Myocyte (in vitro differentiated cells): ENCODE measurements around the gene TMPRSS7. TPM values are rescaled to one million over a fixed set of nuclear protein-coding genes. Genes with fewer than 3 reads are reported as not detected.
"Not testable (repeated sequence)": the region's sequence is repeated elsewhere in the genome, so short reads cannot be mapped to it uniquely, and the experiment has no call there.

Experiments used
- DNase-seq: peaks from one replicate; pipeline ENCODE4 v3.0.0-alpha.2; 2012; ENCODE audit warnings: low read depth
- total RNA-seq: library from RNA; depleted of rRNA; stranded (reverse); fragments of >200 nt; gene quantifications from 2 replicates; pipeline ENCODE4 v1.2.3, GENCODE V29; 2014

The TMPRSS7 gene
- total RNA-seq, 1 donor from 2014 or later = not detected

DNA sequence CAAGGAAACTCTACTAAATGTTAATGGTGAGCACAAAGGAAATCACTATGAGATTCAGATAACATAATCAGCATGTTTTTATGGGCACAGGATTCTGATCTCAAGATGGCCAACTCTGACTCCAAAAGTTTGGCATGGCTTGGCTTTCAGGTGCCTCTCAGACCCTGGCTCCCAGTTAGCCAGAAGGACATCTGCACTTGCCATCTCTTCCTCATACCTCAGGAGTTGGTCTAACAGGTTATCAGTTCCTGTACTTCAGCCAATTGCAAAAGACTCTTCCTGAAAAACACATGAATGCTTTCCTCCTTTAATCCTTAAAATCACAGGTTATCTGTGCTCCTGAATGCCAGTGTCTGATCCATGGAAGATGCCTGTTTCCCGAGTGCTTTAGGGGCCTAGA, 25.0 kb downstream of the TMPRSS7 start:
- DNase-seq = no peak

DNA sequence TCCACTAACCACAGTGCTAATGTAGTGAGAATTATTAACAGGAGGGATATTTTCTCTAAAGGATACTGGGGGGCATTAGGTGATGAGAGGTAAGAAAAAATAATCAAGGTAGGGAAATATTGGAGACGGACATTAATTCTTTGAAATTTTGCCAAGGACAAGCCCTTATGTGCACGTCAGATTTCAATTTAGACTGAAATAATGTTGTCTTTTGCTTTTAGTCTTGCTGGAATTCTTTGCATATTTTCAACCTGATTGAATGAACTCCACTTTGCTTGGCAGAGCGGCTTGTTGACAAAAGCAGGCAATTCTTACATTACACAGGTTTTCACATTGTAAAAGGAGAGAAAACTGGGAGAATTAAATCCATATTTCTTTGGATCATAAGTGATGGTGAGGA, 26.6 kb downstream of the TMPRSS7 start:
- DNase-seq = no peak

DNA sequence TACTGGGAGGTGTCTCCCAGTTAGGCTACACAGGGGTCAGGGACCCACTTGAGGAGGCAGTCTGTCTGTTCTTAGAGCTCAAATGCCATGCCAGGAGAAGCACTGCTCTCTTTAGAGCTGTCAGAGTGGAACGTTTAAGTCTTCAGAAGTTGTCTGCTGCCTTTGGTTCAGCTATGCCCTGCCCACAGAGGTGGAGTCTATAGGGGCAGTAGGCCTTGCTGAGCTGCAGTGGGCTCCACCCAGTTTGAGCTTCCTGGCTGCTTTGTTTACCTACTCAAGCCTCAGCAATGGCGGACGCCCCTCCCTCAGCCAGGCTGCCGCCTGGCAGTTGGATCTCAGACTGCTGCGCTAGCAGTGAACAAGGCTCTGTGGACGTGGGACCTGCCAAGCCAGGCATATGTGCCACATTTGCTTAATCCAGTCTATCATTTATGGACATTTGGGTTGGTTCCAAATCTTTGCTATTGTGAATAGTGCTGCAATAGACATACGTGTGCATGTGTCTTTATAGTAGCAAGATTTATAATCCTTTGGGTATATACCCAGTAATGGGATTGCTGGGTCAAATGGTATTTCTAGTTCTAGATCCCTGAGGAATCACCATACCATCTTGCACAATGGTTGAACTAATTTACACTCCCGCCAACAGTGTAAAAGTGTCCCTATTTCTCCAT, 38.0 kb downstream of the TMPRSS7 start:
- DNase-seq = not testable (repeated sequence)

DNA sequence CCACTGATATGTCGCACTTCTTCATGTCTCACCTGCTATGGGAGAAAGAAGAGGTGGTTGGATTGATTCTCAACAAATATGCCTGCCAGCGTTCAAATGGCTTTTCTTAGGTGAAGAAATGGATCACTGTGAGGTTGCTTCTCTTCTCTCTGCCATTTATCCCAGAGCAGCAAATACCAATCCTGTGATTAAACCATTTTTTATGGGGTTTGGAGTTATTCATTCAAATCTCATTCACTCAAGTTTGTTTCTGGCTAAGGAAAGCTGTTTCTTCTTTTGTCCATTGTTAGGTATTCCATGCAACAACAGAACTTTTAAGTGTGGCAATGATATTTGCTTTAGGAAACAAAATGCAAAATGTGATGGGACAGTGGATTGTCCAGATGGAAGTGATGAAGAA, 39.5 kb downstream of the TMPRSS7 start:
- DNase-seq = no peak

GRCh38 chr3:112074616-112075497, 40.3 kb downstream of the TMPRSS7 start:
- DNase-seq = peak; percentile 77

- no peak for DNase-seq
These were observed 43.9 kb downstream of the TMPRSS7 start for GRCh38 chr3:112078125-112079083.

GRCh38 chr3:112083239-112083638, 48.7 kb downstream of the TMPRSS7 start:
- DNase-seq = no peak

DNA sequence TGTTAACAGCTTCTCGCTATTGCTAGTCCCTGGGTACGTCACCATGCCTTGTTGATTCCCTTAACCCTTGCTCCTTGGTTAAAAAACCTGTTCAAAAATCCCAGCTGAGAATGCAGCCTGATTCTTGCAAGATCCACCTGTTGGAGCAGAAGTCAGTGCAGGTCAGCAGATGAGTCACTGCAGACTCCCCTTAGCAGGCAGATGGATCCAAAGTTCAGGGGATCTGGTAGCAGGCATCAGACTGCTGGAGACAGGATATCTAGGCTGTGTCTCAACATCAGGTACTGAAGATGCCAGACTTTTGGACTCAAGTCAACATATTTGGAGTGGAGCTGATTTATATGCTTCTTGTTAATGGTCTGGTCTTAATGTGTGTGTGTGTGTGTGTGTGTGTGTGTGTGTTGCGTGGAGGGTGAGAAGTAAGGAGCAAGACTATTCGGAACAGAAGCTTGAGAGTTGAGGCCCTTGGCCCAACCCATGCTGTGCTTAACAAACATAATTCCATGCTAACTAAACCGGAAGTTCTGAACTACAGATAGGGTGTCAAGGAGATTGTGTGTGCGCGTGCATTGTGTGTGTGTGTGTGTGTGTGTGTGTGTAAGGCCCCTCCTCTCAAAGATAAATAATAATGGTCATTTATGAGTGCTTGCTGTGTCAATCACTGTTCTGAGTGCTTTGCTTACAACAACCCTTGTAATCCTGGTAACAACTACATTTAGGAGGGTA, 50.6 kb downstream of the TMPRSS7 start:
- DNase-seq = peak; percentile 47

- DNase-seq = no peak
These were observed 51.2 kb downstream of the TMPRSS7 start for GRCh38 chr3:112085735-112086075.

- DNase-seq = peak; percentile 84
These were observed 51.7 kb downstream of the TMPRSS7 start, which contains the start of gene C3orf52 for GRCh38 chr3:112086076-112086854. TSS of gene C3orf52 (plus strand) at chr3:112086389. CDS start at chr3:112086408, 19 bp downstream.

- DNase-seq = peak; percentile 45
These were observed 52.5 kb downstream of the TMPRSS7 start for GRCh38 chr3:112086875-112087524.

DNA sequence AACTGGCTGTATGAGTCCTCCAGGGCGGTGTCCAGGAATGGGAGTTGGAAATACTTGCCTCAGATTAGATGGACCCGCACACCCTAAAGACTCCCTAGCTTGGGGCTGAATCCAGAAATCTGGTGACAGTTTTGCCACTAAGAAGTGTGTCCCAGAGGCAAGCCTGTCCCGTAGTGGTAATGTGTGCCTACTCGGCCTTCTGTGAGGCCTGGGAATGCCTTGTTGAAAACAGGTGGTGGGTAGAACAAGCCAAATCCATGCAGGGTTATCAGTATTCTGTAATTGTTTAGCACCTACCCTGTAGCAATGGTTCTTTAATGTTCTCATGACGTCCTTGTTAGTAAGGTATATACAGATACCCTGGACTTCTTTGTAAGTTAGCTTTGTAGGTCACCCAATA, 53.2 kb downstream of the TMPRSS7 start:
- peak; percentile 23 for DNase-seq

DNA sequence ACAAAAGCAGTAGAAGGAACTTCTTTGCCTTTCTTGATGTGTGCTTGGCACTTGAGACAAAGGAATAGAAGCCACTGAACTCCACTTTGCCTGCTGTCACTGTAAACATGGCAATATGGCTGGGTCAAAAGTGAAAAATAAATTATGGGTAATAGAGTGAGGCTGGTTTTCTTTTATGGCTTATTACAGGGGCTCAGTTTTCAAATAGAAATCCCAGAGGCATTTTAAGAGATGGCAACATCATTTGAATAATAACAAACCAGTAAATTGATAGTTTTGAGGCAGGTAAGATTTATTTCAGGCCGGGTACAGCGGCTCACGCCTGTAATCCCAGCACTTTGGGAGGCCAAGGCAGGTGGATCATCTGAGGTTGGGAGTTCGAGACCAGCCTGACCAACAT, 54.4 kb downstream of the TMPRSS7 start:
- DNase-seq = no peak

DNA sequence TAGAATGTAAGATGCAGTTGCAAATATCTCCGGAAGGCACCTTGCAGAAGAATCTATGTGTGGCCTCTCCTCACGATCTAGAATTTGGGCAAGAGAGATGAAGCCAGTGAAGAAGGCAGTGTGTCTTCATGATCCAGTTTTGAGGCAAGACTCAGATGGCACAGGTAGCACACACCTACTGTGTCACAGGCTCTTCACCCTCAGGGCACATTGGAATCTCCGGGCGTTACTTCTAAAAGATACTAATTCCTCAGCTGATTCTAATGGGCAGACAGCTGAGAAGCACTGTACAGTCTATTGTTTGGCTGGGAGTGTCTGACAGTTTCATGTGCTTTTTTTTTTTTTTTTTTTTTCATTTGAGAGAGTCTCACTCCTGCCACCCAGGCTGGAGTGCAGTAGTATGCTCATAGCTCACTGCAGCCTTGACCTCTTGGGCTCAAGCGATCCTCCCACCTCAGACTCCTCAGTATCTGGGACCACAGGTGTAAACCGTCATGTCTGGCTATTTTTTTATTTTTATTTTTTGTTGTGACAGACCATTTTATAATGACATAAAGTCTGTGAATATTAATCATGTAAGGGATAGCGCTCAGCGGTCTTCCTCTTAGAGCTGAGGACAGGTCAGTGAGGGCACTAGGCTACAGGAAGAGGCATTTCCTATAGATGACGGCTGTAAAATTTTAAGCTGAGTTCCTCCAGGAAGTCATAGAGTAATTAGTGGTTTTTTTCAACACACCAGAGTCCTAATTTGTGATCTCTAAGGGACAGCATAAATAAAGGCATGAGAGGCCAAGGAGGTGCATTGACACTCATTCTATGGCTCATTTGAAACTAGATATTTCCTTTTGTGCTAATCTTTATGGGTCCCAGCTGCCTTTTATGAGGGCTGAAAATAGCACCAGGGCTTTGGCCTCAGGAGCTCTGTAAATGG, 55.7 kb downstream of the TMPRSS7 start:
- peak; percentile 26 for DNase-seq

GRCh38 chr3:112090887-112091586, 56.5 kb downstream of the TMPRSS7 start:
- no peak for DNase-seq

GRCh38 chr3:112092496-112093179, 58.1 kb downstream of the TMPRSS7 start:
- peak; percentile 62 for DNase-seq

GRCh38 chr3:112093180-112093522, 58.6 kb downstream of the TMPRSS7 start:
- DNase-seq = no peak
